Ishikawa (cell line): Measurements from ENCODE around the gene SEMA3A.

Experiments used
- CREB1 ChIP-seq: IDR thresholded peaks from 2 replicates; pipeline ENCODE4 v1.6.1; 2012; ENCODE audit warnings: low read depth
- RAD21 ChIP-seq: IDR thresholded peaks from 2 replicates; pipeline ENCODE4 v1.6.1; 2012; ENCODE audit warnings: low read depth

DNA sequence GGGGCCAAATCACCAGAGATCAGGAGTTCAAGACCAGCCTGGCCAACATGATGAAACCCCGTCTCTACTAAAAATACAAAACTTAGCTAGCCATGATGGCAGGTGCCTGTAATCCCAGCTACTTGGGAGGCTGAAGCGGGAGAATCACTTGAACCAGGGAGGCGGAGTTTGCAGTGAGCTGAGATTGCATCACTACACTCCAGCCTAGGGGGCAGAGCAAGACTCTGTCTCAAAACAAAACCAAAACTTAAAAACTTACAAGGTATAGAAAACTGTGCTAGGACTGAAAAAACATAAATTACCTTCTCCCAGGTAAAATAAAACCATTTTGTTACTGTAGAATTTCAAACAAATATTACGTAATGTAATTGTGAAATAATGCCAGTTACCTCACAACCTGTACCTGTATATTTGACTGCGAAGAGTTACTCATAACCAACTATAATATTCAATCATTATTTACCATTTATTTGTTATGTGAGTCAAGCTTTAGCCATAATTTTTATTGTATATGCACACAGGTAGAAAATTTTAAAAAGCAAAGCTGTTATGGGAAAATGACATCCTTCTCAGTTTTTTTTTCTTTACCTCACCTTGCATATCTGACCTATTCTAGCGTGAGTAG is 180.9 kb downstream of the SEMA3A start:
- TF ChIP-seq RAD21 (no peak), CREB1 (no peak)
